Measurements from ENCODE around the gene PRKAR1B.

The PRKAR1B gene

DNA sequence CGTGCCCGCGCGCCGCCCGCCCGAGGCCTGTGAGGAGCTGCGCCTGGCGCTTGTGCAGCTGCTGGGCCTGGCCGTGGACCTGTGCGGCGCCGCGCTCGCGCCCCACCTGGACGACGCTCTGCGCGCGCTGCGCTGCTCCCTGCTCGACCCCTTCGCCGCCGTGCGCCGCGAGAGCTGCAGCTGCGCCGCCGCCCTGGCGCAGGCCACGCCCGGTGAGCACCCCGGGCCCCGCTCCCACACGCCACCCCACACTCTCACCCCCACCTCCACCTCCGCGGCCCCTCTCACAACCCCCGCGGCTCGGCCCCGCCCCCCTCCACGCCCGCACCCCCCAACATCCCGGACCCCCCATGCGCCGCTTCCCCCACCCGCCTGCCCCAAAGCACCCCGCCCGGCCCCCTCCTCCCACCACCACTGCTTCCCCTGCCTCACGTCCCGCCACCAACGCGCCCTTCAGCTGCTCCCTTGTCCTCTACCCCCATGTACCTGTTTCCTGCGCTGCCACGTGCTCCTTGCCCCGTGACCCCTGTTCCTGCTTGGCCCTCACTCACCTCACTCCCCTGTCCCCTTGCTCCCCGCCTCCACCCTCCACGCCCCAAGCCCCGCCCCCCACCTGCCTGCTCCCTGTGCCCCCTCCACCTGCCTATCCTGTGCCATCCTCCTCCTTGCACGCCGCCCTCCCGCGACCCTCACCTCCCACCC is at the start of gene PRKAR1B:
Gene PRKAR1B, minus strand, starts transcription at position 178 of the 702 bp plus-strand sequence. CDS start 15,776 bp downstream, outside the sequence.
- DNase-seq (ENCODE audit: low spot score) = peak; percentile 3

DNA sequence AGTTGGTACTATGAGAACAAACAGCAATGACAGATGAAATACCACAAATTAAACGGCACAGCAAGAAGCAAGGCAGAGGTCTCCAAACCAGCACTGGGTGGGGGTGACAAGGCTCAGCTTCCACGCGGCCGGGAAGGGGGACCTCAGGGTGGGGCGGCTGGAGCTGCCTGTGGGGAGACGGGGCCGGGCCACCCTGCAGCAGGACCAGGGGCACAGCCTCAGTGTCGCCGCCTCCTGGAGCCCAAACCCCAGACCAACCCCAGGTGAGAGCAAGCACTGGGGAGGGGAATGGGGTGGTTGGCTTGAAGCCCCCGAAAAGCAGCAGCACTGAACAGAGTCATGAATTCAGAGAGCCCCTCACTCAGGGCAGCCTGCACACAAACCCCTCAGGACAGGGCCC is 49.3 kb upstream of the PRKAR1B start:
- no peak for DNase-seq (ENCODE audit: low spot score)

DNA sequence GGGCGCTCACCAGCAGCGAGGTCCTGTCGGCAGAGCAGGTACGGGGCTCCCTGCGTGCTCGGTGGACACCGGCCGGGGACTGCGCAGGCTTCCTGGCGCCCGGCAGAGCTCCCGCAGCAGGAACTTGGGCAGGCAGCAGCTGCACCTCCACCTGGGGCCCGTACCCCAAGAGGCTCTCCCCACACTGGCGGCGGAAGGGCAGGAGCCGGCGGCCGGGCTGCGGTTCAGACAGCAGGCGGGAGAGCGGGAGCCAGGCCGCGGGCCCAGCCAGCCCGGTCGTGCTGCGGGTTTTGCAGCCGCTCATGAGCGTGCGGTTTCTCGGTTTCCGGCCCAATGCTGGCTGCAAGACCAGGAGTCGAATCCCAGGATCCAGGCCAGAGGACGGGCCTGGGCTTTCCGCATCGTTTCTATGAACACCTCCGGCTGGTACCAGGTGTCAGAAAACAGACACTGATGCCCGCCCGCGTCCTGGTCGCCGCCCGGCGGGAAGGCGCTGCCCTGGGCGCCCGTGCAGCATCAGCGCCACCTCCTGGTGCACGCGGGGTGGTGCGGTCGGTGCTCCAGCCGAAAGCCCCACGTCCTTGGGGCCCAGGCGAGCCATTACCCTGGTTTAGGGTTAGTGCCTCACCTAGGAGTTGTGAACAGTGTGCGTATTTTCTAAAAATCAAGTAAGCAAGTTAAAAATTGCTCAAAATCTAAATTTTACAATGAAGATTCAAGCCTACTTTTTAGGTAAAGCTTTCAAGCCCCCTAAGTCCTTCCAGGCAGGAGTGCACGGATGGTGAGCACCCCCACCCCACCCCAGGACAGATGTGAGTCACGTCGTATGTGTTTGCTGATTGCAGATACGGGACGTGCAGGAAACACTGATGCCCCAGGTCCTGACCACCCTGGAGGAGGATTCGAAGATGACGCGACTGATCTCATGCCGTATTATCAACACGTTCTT is 47.4 kb upstream of the PRKAR1B start:
- no peak for DNase-seq (ENCODE audit: low spot score)

DNA sequence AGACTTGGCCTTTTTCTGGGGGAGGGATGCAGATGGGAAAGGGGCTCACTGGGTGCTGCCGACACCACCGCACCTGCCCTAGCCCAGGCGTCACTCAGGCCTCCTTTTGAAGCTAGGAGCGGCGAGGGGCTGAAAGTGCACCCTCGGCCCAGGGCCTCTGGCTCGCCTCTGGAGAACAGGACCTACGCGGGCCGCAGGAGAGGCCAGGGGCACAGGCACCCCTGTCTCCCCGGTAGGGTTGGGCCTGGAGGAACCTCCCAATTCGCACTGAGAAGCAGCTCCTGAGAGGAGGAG is 46.5 kb upstream of the PRKAR1B start:
- DNase-seq (ENCODE audit: low spot score) = no peak

DNA sequence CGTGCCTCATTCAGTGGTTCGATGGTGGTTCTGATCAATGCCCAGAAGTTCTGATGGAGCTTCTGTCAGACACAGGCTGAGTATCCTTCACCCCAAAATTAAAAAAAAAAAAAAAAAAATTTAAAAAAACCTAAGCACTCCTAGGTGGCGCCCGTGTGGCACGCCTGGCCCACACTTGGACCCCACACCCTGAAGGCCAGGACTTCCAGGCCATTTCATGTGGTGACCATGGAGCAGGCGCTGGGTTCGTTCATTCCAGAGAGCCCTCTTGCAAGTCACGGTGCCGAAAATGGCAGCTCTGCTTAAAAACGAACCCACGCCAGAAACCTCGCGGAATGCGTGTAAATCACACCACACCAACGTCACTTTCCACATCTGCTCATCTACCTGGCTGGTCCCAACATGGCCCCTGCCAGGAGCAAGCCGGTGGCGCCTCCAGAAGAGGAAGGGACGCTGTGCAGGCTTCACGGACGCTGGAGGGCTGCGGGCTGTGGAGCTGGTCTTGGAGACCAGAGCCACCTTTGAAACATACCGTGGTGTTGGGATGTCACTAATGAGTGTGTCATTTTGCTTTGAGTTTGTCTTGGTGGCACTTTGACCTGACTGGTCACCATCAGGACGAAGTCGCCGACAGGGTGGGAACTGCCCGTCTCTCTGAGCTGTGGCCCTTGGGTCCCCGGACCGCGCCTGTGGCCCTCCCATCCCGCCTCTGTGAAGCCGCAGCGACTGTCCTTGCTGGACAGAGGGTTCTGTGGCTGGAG is 46.0 kb upstream of the PRKAR1B start:
- no peak for DNase-seq (ENCODE audit: low spot score)

DNA sequence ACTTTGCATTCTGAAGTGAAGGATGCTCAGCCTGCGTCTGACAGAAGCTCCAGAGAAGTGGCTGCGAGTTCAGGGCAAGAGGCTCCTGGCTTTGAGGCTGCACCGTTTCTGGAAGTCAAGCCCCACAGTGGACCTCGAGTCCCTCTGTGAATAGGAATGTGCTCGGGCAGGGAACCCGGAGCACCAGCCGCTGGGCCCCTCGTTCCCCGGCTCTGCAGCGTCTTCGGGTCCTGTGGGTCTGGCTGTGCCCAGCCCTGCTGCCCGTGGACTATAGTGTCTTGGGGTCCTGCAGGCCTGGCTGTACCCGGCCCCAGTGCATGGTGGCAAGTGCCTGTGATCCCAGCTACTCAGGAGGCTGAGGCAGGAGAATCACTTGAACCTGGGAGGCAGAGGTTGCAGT is 45.3 kb upstream of the PRKAR1B start:
- no peak for DNase-seq (ENCODE audit: low spot score)

DNA sequence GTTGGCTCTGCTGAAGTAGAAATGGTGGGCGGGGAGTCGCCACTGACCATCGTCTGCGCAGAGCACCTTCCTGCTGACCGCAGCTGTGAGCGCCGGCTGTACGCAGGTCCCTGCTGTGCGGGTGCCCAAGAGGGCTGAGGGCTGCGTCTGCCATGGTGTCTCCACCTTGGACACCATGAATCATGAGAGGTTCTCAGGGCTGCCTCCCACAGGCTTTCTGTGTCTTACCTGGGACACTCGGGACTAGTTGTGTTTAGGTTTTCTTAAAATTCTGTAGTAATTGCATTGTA is 44.9 kb upstream of the PRKAR1B start:
- DNase-seq (ENCODE audit: low spot score) = no peak

DNA sequence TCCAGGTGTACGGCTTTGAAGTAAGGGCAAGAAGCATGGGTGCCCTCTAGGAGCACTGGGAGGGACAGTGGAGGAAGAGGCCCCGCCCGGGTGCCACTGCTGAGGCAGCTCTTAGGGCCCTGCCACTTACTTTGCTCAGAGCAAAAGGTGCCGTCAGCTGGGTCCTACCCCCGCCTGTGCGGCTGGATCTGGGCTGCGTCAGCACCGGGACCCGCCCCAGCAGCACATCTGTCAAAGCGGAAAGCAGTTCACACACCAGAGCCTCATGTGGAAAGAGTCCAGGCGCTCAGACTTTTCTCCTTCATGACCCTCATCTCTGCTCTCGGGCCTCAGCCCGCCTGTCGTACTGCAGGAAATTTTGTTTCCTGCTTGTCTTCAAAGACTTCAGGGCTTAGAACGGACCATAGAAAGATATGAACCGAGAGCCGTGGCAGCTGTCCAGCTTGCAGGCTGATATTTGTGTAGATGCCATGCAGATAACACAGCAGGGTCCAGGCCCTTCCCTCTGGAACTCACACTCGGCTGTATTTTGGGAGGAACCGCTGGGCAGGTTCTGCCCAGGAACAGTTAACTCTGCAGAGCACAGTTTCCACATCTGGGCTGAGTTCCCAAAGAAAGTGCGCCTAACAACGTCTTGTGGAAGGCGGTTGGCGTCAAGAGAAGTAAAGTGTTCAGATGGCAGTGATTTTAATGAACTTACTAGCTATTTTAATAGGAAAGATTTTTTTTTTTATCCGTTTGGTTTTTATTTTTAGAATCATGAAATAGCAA is 44.3 kb upstream of the PRKAR1B start:
- DNase-seq (ENCODE audit: low spot score) = no peak

DNA sequence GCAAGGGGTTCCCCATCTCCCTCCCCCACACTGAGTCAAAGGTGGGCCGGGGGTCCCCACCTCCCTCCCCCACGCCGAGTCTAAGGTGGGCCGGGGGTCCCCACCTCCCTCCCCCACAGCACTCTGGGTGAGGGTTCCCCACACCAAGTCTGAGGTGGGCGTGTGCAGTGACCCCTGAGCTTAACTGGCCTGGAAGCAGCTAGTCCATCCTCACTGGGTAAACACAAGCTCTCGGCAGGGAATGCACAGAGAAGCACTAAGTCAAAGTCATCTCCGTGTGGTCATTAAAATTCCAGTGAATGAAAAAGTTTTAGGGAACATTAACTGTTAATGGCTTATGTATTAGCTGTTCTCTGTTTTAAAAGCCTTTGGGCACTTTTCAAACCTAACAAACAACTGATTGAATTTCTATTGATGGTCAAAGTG is 43.7 kb upstream of the PRKAR1B start:
- DNase-seq (ENCODE audit: low spot score) = no peak

DNA sequence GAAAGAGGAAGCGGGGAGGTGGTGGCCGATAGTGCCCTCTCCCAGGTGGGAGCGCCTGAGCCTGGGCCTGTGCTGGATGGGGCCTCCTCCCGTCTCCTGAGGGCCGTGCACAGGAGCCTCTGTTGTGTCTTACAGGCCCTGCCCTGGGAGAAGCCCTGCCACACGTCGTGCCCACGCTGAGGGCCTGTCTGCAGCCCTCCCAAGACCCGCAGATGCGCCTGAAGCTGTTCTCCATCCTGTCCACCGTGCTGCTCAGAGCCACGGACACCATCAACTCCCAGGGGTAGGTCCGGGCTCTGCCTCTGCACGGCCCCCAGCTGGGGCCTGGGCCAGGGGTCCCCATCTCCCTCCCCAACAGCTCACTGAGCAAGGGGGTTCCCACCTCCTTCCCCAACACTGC is 43.3 kb upstream of the PRKAR1B start:
- DNase-seq (ENCODE audit: low spot score) = no peak

DNA sequence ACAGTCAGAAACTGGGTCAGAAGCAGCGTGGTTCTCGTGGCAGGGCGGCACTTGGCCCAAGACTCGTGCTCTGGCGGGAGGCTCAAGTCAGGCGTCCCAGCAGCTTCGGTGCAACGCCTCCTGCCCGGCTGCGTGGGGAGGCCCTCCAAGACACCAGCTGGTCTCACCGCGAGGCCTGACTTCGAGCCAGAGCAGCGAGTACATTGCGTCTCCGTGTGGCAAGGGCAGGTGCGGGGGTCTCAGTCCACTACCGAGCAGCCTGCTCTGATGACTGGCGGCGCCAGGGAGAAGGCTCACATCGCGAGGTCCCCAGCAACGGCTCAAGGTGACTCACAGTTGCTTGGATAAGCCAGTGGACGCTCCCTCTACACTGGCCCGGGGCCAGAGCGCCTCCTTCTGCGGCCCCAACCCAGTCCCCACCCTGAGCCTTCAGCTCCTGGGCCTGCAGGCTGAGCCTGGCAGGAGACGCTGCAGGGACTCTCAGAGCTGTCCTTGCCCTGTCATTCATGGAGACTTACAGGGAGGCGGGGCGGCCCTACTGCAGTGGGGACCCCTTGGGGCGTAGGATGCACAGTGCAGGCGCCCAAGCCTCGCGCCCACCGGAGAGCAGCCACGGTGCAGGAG is 41.9 kb upstream of the PRKAR1B start:
- DNase-seq (ENCODE audit: low spot score) = peak; percentile 56

DNA sequence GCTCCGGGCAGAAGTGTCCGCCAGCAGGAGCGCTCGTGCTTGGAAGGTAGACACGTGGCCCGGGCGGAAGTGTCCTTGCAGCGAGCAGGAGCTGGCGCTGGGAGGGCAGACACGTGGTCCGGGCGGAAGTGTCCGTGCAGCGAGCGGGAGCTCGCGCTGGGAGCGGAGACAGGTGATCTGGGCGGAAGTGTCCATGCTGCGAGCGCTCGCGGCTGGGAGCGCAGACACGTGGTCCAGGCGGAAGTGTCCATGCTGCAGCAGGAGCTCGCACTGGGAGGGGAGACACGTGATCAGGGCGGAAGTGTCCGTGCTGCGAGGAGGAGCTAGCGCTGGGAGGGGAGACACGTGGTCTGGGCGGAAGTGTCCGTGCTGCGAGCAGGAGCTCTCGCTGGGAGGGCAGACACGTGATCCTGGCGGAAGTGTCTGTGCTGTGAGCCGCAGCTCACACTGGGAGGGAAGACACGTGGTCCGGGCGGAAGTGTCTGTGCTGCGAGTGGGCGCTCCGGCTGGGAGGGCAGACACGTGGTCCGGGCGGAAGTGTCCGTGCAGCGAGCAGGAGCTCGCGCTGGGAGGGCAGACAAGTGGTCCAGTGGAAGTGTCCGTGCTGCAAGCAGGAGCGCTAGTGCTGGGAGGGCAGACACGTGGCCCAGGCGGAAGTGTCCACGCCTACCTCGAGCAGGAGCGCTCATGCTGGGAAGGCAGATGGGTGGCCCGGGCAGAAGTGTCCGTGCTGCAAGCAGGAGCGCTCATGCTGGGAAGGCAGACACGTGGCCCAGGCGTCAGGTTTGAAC is 41.1 kb upstream of the PRKAR1B start:
- DNase-seq (ENCODE audit: low spot score) = no peak

DNA sequence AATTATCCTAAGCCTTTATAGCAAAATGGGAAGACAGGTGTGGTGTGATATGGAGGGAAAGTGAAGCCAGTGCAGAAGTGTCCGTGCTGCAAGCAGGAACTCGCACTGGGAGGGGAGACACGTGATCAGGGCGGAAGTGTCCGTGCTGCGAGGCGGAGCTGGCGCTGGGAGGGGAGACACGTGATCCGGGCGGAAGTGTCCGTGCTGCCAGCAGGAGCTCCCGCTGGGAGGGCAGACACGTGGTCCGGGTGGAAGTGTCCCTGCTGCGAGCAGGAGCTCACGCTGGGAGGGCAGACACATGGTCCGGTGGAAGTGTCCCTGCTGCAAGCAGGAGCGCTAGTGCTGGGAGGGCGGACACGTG is 40.5 kb upstream of the PRKAR1B start:
- no peak for DNase-seq (ENCODE audit: low spot score)

DNA sequence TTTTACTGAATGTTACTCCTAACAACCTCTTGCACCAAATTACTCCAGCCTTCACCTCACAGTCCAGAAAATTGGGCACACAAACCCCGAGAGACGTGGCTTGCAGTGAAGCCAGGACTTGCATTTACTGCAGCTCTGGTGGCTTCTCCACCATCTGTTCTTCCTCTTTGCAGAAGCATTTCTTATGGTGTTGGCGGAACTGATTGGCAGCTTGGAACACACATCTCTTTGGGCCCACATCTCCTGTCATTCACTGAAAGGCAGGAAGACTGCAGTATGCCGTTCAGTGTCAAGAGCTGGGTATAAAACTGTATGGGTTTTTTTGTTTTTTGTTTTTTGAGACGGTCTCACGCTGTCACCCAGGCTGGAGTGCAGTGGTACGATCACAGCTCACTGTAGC is 38.3 kb upstream of the PRKAR1B start:
- no peak for DNase-seq (ENCODE audit: low spot score)

DNA sequence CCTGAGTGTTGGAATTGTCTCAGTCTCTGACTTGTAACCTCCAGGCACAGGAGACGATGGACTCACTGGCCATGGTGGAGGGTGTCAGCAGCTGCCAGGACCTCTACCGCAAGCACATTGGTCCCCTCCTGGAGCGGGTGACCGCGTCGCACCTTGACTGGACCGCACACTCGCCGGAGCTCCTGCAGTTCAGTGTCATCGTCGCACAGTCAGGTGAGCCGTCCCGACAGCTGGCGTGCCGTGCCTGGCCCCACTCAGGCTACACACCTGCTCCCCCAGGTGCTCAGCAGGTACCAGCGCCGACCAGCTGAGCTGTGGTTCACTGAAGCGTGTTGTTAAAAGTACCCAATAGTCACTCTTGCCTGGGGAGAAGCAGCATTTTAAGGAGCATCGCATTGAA is 36.7 kb upstream of the PRKAR1B start:
- no peak for DNase-seq (ENCODE audit: low spot score)

DNA sequence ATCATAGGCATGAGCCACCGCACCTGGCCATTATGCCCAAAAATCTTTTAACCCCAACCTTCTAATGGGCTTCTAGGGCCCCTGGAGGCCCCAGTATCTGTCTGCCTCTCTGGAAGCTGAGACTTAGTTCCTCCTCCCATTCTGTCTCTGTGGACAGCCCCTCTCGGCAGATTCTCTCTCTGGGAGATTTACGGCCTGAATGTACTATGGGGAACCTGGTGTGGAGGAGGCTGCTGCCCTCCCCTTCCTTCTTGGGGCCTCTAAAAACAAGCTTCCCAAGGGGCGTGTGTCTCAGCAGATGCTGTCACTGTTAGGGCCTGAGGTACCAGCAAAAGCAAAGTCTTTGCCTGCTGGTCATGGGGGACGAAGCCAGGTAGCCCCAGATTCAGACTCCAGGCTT is 35.8 kb upstream of the PRKAR1B start:
- DNase-seq (ENCODE audit: low spot score) = no peak

DNA sequence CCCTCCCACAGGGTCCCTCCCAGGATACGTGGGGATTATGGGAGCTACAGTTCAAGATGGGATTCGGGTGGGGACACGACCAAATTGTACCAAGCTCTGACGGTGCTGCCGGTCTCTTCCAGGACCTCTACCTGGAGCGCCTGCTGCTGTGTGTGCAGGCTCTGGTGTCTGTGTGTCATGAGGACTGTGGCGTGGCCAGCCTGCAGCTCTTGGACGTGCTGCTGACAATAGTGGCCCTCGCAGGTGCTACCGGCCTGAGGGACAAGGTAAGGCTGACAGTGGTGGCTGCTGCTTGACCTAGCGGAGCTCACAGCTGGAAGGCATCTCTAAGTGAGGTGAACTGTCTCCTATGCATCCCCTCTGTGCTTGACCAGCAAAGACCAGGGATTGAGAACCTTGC is 34.5 kb upstream of the PRKAR1B start:
- no peak for DNase-seq (ENCODE audit: low spot score)

DNA sequence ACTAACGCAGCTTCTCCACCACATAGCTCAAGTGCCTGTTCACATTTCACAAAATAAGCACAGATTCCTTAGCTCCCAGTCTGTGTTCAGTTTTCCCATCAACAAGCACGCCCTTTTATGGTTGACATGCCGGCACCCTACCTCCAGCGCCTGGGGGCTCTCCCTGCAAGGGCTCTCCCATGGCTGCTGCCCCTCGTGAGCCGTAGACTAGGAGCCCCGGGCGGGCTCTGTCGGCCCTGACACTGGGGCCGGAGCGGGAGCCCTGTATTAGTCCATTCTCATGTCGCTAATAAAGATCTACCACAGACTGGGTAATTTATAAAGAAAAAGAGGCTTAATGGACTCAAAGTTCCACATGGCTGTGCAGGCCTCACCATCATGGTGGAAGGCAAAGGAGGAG is 34.0 kb upstream of the PRKAR1B start:
- no peak for DNase-seq (ENCODE audit: low spot score)

DNA sequence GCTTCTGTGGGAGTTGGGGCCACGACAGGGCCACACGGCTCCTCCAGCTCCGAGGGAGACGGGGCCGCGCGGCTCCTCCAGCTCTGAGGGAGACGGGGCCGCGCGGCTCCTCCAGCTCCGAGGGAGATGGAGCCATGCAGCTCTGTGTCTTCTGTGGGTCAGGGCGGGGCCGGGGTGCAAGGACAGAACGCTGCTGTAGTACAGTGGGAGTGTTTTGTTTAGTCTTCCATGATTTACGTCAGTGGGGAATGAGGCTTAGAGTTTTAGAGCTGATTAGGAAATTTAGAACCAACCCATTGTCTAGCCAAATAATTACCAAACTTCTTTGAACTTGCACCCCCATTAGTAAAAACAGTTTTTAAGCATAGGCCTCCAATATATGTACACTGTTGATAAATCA is 32.9 kb upstream of the PRKAR1B start:
- DNase-seq (ENCODE audit: low spot score) = no peak

DNA sequence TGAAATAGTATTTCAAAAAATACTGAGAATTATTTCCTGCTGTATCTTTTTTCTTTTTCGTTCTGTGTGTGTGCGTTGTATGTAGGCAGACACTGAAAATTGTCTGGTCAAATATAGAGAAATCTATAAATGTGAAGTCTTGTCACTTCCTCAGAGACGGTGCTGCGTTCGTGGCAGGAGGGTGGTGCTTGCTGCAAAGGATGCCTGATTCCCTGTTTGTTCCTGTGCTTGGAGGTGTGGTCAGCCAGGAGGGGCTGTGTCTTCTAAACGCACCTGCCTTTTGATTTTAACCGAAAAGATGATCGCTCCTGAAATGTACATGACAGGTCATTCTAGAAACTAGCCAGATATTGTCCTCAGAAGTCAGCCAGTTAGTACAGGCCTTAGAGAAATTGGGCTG is 32.5 kb upstream of the PRKAR1B start:
- DNase-seq (ENCODE audit: low spot score) = no peak

DNA sequence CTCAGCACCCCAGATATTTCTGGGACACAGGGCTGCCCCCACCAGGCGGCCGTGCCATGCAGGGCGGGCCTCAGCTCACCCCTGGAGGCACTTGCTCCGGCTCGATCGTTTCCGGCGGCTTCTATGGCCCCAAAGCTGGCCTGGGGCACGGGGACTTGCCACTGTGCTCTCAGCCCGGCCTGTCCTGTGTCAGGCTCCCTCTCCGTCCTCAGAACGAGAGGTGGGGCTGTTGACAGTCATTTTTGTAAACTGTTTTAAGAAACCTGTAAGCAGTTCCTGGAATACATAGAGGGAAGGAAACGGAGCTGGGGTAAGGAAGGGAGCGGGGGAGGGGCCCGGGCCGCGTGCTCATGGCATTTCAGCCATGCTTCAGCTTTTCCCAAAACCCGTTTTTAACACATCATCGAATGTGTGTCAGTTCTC is 30.7 kb upstream of the PRKAR1B start:
- no peak for DNase-seq (ENCODE audit: low spot score)

Data from globus pallidus (tissue), 1 donor.